ENCODE measurements around the gene OCA2.

Gene OCA2

GRCh38 chr15:28060005-28060404, 39.1 kb downstream of the OCA2 start:
- TF ChIP-seq, protein P1, sequence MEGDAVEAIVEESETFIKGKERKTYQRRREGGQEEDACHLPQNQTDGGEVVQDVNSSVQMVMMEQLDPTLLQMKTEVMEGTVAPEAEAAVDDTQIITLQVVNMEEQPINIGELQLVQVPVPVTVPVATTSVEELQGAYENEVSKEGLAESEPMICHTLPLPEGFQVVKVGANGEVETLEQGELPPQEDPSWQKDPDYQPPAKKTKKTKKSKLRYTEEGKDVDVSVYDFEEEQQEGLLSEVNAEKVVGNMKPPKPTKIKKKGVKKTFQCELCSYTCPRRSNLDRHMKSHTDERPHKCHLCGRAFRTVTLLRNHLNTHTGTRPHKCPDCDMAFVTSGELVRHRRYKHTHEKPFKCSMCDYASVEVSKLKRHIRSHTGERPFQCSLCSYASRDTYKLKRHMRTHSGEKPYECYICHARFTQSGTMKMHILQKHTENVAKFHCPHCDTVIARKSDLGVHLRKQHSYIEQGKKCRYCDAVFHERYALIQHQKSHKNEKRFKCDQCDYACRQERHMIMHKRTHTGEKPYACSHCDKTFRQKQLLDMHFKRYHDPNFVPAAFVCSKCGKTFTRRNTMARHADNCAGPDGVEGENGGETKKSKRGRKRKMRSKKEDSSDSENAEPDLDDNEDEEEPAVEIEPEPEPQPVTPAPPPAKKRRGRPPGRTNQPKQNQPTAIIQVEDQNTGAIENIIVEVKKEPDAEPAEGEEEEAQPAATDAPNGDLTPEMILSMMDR (conservative IDR thresholded peaks at IDR 0.05; ENCODE audit: control insufficient read depth, insufficient read depth, low read depth, low read length) = no peak
- H3K4me3 ChIP-seq (ENCODE audit: control insufficient read depth, low read depth, low read length) = no peak overlapping the region
- no peak for DNase-seq (ENCODE audit: low read depth)

GRCh38 chr15:28058082-28058481, 41.0 kb downstream of the OCA2 start:
- TF ChIP-seq, protein P1 (conservative IDR thresholded peaks at IDR 0.05; ENCODE audit: control insufficient read depth, insufficient read depth, low read depth, low read length) = no peak
- DNase-seq (ENCODE audit: low read depth) = no peak
- no peak overlapping the region for H3K4me3 ChIP-seq (ENCODE audit: control insufficient read depth, low read depth, low read length)

DNA sequence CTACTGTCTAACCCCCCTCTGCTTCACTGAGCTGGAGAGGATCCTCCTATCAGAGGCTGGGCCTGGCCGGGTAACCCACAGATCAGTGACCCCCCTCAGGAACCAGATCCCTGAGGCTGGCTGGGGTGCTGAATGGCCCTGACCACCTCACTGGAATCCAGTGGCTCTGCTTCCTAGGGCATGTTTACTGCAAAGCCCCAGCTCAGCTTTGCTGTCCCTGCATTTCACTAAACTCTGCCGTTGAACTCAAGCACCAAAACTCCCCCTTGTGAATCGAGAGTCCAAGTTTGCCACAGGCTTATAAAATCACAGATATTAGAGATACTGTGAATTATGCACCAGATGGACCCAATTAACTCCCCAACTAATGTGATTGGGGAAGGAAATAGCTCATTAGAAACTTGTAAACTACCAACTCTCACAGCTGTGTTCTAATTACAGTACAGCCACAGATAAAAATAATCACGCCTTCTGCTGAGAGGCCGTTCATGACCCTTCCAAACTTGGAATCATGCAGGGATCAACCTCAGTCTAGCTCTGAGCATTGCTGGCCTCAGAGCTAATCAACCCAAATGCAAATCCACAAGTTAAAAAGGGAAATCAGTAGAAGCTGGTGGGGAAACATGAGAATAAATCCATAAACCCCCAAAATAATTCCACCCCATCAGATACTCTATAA, 47.0 kb downstream of the OCA2 start:
- TF ChIP-seq, protein P1 (conservative IDR thresholded peaks at IDR 0.05; ENCODE audit: control insufficient read depth, insufficient read depth, low read depth, low read length) = no peak
- DNase-seq (ENCODE audit: low read depth) = no peak

GRCh38 chr15:28049581-28049980, 49.5 kb downstream of the OCA2 start:
- H3K4me3 ChIP-seq (ENCODE audit: control insufficient read depth, low read depth, low read length) = no peak overlapping the region
- TF ChIP-seq, protein P1 (conservative IDR thresholded peaks at IDR 0.05; ENCODE audit: control insufficient read depth, insufficient read depth, low read depth, low read length) = no peak
- DNase-seq (ENCODE audit: low read depth) = no peak

More for the DNA sequence above, 47.0 kb downstream of the OCA2 start:
- H3K4me3 ChIP-seq (ENCODE audit: control insufficient read depth, low read depth, low read length) = no peak overlapping the region

DNA sequence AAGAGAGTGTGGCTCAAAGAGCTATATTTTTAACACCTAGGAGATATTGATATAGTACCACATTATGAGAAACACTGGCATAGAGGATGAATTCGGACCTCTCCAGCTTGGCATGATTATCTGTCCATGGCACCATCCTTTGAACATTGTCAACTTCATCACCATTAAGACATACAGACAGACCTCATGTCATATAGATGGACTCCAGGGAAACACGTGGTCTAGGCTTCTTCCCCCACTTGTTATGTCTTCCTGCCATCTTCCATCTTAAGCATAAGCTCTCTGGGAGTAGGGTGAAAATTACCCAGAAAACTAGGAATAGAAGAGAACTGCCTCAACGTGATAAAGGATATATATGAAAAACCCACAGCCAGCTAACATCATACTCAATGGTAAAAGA, 51.8 kb downstream of the OCA2 start:
- DNase-seq (ENCODE audit: low read depth) = no peak
- TF ChIP-seq, protein P1 (conservative IDR thresholded peaks at IDR 0.05; ENCODE audit: control insufficient read depth, insufficient read depth, low read depth, low read length) = no peak
- no peak overlapping the region for H3K4me3 ChIP-seq (ENCODE audit: control insufficient read depth, low read depth, low read length)

DNA sequence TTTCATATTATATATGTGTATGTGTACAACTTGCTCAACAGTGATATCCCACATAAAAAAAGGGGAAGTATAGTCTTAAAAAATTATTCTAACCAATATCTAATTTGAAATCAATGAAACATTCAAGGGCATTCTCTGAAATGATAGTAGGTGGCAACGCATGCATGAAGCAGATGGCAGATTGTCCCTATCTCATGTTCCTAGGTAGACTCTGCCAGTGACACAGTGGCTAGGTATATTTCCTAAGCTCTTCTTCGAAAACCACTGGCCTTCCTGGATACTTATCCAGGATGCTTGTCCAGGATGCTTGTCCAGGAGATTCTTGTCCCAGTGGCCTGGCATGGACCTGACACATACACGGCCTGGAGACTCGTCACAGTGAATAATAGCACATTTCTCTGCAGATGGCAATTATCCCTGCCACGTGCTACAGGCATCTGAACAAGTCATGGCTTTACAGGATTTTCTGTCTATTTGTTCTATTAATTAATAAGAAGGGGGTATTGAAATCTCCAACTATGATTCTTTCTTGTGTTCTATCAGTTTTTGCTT, 54.9 kb downstream of the OCA2 start:
- TF ChIP-seq, protein P1 (conservative IDR thresholded peaks at IDR 0.05; ENCODE audit: control insufficient read depth, insufficient read depth, low read depth, low read length) = no peak
- no peak overlapping the region for H3K4me3 ChIP-seq (ENCODE audit: control insufficient read depth, low read depth, low read length)
- no peak for DNase-seq (ENCODE audit: low read depth)
